Placental pericyte (primary cell): ENCODE results near the gene TXNDC8. TPM values are rescaled to one million over a fixed set of nuclear protein-coding genes. Genes with fewer than 3 reads are reported as not detected.

Experiments used
- small RNA-seq: library from RNA; depleted of rRNA; stranded (forward); fragments of <200 nt; gene quantifications from one replicate; pipeline ENCODE3, GENCODE V24; 2012; ENCODE audit warnings: low replicate concordance
- total RNA-seq: library from RNA; depleted of rRNA; stranded (reverse); fragments of >200 nt; gene quantifications from 2 replicates; pipeline ENCODE4 v1.2.3, GENCODE V29; 2012

The TXNDC8 gene
- not detected in 2 replicates for total RNA-seq

GRCh38 chr9:110337727-110338126, at the start of gene TXNDC8:
TXNDC8 (minus strand) TSS chr9:110337863.

DNA sequence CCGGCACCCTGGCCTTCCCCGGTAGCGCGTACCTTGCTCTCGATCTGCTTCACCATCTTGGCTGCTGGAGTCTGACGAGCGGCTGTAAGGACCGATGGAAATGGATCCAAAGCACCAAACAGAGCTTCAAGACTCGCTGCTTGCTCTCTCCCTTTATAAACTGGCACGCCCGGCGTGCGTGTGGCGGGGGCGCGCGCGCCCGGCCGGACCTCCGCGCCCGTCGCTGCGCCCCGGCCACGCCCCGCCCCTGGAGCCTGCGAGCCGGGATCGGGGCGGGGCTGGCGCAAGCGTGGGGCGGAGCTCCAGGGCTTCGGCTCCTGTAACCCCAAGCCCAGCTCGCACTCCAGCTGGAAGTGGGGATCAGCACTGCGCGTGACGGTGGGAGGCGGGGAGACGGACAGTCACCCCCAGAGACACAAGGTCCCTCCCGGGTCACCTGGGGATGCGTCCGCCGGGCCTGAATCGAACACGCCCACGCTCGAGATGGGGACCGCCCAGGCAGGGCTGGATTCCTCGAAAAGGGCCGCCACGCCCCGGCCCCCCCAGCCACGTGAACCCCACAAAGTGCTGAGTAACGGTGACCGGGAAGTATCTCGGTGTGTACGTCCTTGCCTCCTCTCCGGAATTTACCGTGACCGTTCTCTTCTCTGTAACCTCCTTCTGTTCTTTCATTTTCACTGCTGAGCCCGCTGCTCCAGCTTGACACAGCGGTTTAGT, 81.1 kb downstream of the TXNDC8 start, which contains the start of gene TXN:
Gene TXN, minus strand, starts transcription at position 128 of the 717 bp plus-strand sequence. Its CDS starts 72 bp downstream, at position 56.

Small RNA genes within 50 kb of the gene (small RNA-seq; reads per million reads assigned to genes)
- not detected for gene RNU6-1039P

Other genes with a start within 250 kb of the TXNDC8 start
- gene C9orf152, start 129.7 kb downstream of the TXNDC8 start, total RNA-seq, result not detected in 2 replicates
- gene TXN, start 81.4 kb downstream of the TXNDC8 start, total RNA-seq, result 215 and 248 TPM in 2 replicates
- gene SVEP1, start 241.9 kb upstream of the TXNDC8 start, total RNA-seq, result 16.2 and 98.9 TPM in 2 replicates